ENCODE results near the gene CAMK1D.

DNA sequence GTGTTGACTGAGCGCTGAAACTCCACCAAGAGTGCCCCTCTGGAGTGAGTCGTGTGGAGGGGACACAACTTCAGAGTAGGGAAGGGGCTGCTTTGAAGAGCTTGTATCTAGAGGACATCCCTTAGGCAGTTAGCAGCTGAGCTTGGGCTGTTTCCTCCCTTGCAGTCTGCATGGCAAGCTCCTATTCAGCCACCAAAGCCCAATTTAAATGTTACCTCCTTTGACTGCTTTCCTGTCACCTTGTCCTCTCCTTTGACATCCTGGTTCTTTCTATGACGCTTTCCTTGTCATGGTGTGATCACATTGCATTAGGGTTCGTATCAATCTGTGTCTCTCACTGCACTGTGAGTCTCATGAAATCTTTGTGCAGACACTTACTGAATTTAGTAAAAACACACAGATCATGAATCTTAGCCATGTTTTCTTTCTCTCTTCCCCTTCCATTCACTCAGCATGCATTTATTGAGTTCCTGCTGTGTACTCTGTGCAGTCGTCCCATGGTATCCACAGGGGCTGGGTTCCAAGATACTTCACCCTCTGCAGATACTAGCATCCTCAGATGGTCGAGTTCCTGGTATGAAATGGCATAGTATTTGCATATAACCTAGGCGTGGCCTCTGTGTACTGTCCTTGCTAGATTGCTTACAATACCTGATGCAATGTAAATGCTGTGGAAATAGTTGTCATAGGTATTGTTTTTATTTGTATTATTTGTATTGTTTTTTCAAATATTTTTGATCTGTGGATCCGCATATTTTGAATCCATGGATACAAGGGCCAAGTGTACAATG is 423.6 kb downstream of the CAMK1D start:
- TF ChIP-seq CTCF (IDR thresholded peaks at IDR 0.05; ENCODE audit: extremely low read depth in 1 of 2, insufficient read depth in 1 of 2, low read depth in 1 of 2, low read length in 2 of 2) (no peak), POLR2A (IDR thresholded peaks at IDR 0.05; ENCODE audit: low read depth, low read length) (no peak), JUN (IDR thresholded peaks at IDR 0.05; ENCODE audit: borderline replicate concordance, insufficient read depth, insufficient read length, low read depth) (no peak), POLR2AphosphoS5 (IDR thresholded peaks at IDR 0.05; ENCODE audit: insufficient read depth, low read depth, low read length) (no peak), EZH2 (IDR thresholded peaks at IDR 0.05; ENCODE audit: borderline replicate concordance, low read depth, low read length, severe bottlenecking) (no peak)

All from endothelial cell of umbilical vein (primary cell).